ENCODE measurements around the gene WDR62. TPM values are rescaled to one million over a fixed set of nuclear protein-coding genes. Genes with fewer than 3 reads are reported as not detected.
"Not testable (repeated sequence)": the region's sequence is repeated elsewhere in the genome, so short reads cannot be mapped to it uniquely, and the experiment has no call there.

The WDR62 gene
- total RNA-seq, 2 experiments from 2014 or later = 34.5 to 46.0 TPM

DNA sequence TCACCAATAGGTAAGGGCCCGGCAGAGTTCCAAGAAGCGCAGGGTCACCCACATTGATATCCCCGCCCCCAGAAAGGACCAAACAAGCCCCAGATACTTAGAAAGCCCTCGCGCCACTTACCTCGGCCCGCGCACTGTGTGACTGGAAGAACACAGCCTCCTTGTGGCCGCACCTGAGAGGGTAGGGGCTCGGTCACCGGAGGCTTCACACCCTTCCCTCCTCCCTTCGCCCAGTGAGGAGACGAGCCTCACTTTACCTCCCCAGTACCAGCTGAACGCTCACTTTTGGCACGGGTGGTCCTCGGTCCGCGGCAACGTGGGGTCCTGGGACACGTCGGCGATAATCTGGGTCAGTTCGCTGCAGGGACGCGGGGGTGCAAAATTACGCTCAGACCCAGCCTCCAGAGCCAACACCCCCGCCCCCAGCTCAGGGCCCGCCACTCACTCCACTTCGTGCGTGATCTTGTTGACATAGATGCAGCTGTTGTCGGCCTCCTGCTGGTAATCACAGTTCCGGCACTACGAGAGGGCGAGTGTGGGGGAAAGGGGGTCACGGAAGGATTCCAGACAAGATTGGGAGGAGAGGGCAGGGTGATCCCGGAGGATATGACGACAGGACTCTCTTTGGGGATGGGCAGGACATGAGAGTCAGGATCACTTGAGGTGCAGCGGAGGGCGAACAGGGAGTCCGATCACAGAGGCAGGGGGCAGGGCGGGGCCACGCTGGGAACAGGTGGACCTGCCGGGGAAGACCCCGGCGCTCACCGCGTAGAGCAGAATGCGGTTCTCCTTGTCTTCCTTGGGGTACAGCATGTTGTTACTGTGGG is 59.4 kb downstream of the WDR62 start:
- Mint-ChIP-seq H3K27ac (peak overlapping the region; percentile 94), H3K4me1 (peaks cover 35% of the 10 kb centered on the region), H3K9me3 (ENCODE audit: low read depth) (no peaks in the 10 kb centered on the region), H3K36me3 (peaks cover 15% of the 10 kb centered on the region), H3K4me3 (peak overlapping the region; percentile 91), H3K27me3 (peaks cover 2% of the 10 kb centered on the region)
- no peak for ATAC-seq
- peak; percentile 59 for DNase-seq
- CTCF ChIA-PET = interaction anchor here (2.3 to 5.8 kb wide), 3 partner anchors 11 to 58 kb away, joined by 8 to 24 read pairs (median 10); no protein-coding TSS in a partner anchor

DNA sequence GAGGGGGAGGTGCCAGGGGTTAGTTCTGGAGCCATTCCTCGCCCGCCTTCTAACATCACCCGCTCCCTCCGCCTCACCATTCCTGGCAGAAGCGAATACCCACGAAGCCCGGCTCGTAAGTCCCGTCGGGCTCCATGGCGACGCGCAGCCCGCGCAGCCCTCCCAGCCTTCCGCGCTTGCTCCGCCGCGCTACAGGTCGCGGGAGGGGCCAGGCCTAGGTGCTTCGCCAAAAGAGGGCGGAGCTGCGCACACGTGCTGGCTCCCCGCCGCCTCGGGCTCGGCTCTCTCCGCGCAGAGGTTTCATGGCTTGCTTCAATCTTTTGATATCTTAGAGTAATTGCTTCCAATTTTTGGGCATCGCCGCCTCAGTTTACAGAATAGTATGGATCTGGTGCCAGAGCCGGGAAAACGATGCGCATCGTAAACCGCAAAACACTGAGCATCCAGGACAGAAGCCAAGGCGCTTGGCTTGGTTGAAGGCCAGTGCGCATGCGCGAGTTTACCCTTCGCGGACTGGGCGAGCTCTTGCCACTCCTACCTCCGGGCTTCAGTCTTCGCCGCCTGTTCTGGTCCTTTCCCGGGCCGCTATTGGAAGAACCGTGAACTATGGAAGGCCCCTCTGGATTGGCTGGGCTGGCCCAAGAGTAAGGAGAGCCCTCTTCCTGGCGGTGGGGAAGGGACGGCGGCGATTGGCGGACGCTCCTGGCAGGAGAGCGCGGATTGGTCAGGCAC is 60.2 kb downstream of the WDR62 start, which contains the start of gene POLR2I:
POLR2I (minus strand) TSS at position 155 of the 732 bp plus-strand sequence; CDS start at position 136, 19 bp downstream.
- CTCF ChIA-PET = interaction anchor here (0.8 to 5.8 kb wide), 5 partner anchors 10 to 58 kb away, joined by 3 to 24 read pairs (median 8); no protein-coding TSS in a partner anchor
- Mint-ChIP-seq H3K36me3 (peaks cover 16% of the 10 kb centered on the region), H3K27me3 (peaks cover 2% of the 10 kb centered on the region), H3K9me3 (ENCODE audit: low read depth) (no peaks in the 10 kb centered on the region), H3K4me3 (peak within 1 kb of the TSS; percentile 91), H3K27ac (peak within 1 kb of the TSS; percentile 94), H3K4me1 (peaks cover 35% of the 10 kb centered on the region)
- peak; percentile 91 for ATAC-seq
- DNase-seq = peak; percentile 100

- ATAC-seq (peak; percentile 62), DNase-seq (peak; percentile 93)
- H3K9me3 Mint-ChIP-seq (ENCODE audit: low read depth) = no peaks in the 10 kb centered on the region
- peaks cover 2% of the 10 kb centered on the region for H3K27me3 Mint-ChIP-seq
- H3K4me1 Mint-ChIP-seq = peaks cover 35% of the 10 kb centered on the region
- peak within 1 kb of the TSS; percentile 94 for H3K27ac Mint-ChIP-seq
- CTCF ChIA-PET = interaction anchor here (0.6 to 5.8 kb wide), 8 partner anchors 9 to 59 kb away, joined by 3 to 24 read pairs (median 4); no protein-coding TSS in a partner anchor
- peaks cover 18% of the 10 kb centered on the region for H3K36me3 Mint-ChIP-seq
- H3K4me3 Mint-ChIP-seq = peak within 1 kb of the TSS; percentile 91
Measured at GRCh38 chr19:36115453-36116343, 61.0 kb downstream of the WDR62 start, which contains the start of gene TBCB. TBCB (plus strand) TSS chr19:36115468; CDS start chr19:36115561, 93 bp downstream.

GRCh38 chr19:36116344-36116637 is 61.6 kb downstream of the WDR62 start:
- no peak for DNase-seq
- no peak for ATAC-seq
- peak overlapping the region; percentile 91 for H3K4me3 Mint-ChIP-seq
- peaks cover 2% of the 10 kb centered on the region for H3K27me3 Mint-ChIP-seq
- CTCF ChIA-PET = interaction anchor here (0.6 to 5.8 kb wide), 5 partner anchors 9 to 54 kb away, joined by 3 to 24 read pairs (median 4); no protein-coding TSS in a partner anchor
- H3K36me3 Mint-ChIP-seq = peaks cover 18% of the 10 kb centered on the region
- H3K9me3 Mint-ChIP-seq (ENCODE audit: low read depth) = no peaks in the 10 kb centered on the region
- H3K4me1 Mint-ChIP-seq = peaks cover 35% of the 10 kb centered on the region
- peak overlapping the region; percentile 94 for H3K27ac Mint-ChIP-seq

- DNase-seq (no peak), ATAC-seq (no peak)
- Mint-ChIP-seq H3K9me3 (ENCODE audit: low read depth) (no peaks in the 10 kb centered on the region), H3K27ac (no peak overlapping the region), H3K4me3 (no peak overlapping the region), H3K36me3 (peaks cover 27% of the 10 kb centered on the region), H3K27me3 (no peaks in the 10 kb centered on the region), H3K4me1 (peaks cover 20% of the 10 kb centered on the region)
- CTCF ChIA-PET = no interaction called here
Measured at GRCh38 chr19:36120092-36120983, 65.6 kb downstream of the WDR62 start.

- no peak for ATAC-seq
- no peaks in the 10 kb centered on the region for H3K27me3 Mint-ChIP-seq
- H3K27ac Mint-ChIP-seq = no peak overlapping the region
- CTCF ChIA-PET = no interaction called here
- no peaks in the 10 kb centered on the region for H3K9me3 Mint-ChIP-seq (ENCODE audit: low read depth)
- no peak for DNase-seq
- peaks cover 33% of the 10 kb centered on the region for H3K36me3 Mint-ChIP-seq
- peaks cover 19% of the 10 kb centered on the region for H3K4me1 Mint-ChIP-seq
- no peak overlapping the region for H3K4me3 Mint-ChIP-seq
Measured at GRCh38 chr19:36120984-36121358, 66.3 kb downstream of the WDR62 start.

DNA sequence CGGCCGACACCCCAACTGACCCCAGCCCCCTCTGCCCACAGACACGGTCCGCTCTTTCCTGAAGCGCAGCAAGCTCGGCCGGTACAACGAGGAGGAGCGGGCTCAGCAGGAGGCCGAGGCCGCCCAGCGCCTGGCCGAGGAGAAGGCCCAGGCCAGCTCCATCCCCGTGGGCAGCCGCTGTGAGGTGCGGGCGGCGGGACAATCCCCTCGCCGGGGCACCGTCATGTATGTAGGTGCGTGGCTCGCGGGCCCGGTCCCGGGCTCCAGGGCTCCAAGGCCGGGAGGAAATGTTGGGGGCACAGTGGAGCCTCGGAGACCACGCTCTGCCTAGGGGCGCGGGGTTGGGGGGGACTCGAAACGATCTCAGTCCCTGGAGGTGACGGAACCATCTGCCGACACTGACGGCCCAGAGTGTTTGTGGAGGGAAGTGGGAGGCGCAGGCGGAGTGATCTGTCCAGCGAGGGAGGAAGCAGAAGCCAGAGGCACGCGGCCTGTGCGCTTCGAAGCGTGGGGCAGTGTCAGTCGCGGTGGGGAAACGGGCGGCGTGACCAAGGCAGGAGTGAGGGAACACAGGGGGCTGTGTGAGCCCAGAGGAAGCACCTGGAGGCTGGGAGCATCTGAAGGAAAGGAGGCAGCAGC is 66.9 kb downstream of the WDR62 start:
- H3K4me3 Mint-ChIP-seq = no peak overlapping the region
- no peak for DNase-seq
- no peaks in the 10 kb centered on the region for H3K9me3 Mint-ChIP-seq (ENCODE audit: low read depth)
- no peaks in the 10 kb centered on the region for H3K27me3 Mint-ChIP-seq
- peaks cover 13% of the 10 kb centered on the region for H3K4me1 Mint-ChIP-seq
- peaks cover 33% of the 10 kb centered on the region for H3K36me3 Mint-ChIP-seq
- H3K27ac Mint-ChIP-seq = no peak overlapping the region
- ATAC-seq = no peak
- CTCF ChIA-PET = no interaction called here

DNA sequence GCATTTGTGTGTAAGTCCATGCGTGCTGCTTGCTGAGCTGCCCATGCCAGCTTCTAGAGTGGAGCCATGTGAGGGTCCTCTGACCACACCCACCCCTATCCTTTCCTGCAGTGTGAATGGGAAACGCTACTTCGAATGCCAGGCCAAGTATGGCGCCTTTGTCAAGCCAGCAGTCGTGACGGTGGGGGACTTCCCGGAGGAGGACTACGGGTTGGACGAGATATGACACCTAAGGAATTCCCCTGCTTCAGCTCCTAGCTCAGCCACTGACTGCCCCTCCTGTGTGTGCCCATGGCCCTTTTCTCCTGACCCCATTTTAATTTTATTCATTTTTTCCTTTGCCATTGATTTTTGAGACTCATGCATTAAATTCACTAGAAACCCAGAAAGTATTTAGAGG is 70.9 kb downstream of the WDR62 start:
- Mint-ChIP-seq H3K36me3 (peaks cover 21% of the 10 kb centered on the region), H3K27me3 (no peaks in the 10 kb centered on the region), H3K9me3 (ENCODE audit: low read depth) (no peaks in the 10 kb centered on the region), H3K27ac (no peak overlapping the region), H3K4me1 (peaks cover 10% of the 10 kb centered on the region), H3K4me3 (no peak overlapping the region)
- no peak for DNase-seq
- CTCF ChIA-PET = interaction anchor here (1.8 to 9.1 kb wide), 2 partner anchors 11 to 45 kb away, joined by 10 to 150 read pairs; partner anchors contain the start of genes POLR2I and TBCB
- no peak for ATAC-seq

GRCh38 chr19:36128392-36128736 is 73.7 kb downstream of the WDR62 start:
- peaks cover 24% of the 10 kb centered on the region for H3K4me1 Mint-ChIP-seq
- DNase-seq (peak; percentile 47), ATAC-seq (no peak)
- CTCF ChIA-PET = interaction anchor here (0.5 to 9.1 kb wide), 21 partner anchors 7 to 401 kb away, joined by 3 to 150 read pairs (median 4); partner anchors contain the start of genes ALKBH6, CAPNS1, POLR2I and TBCB
- H3K27me3 Mint-ChIP-seq = no peaks in the 10 kb centered on the region
- H3K27ac Mint-ChIP-seq = peak overlapping the region; percentile 94
- H3K36me3 Mint-ChIP-seq = peaks cover 12% of the 10 kb centered on the region
- no peaks in the 10 kb centered on the region for H3K9me3 Mint-ChIP-seq (ENCODE audit: low read depth)
- H3K4me3 Mint-ChIP-seq = peak overlapping the region; percentile 86

DNA sequence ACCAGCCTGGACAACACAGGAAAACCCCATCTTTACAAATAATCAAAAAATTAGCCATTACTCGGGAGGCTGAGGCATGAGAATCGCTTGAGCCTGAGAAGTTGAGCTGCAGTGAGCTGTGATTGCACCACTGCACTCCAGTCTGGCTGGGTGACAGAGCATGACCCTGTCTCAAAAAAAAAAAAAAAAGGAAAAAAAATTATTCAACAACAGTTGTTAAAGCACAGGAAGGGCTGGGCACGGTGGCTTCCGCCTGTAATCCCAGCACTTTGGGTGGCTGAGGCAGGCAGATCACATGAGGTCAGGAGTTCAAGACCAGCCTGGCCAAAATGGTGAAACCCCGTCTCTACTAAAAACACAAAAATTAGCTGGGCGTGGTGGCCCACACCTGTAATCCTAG is 76.5 kb downstream of the WDR62 start:
- not testable (repeated sequence) for ATAC-seq; H3K27me3 Mint-ChIP-seq; H3K27ac Mint-ChIP-seq; DNase-seq; H3K4me3 Mint-ChIP-seq; H3K36me3 Mint-ChIP-seq; H3K9me3 Mint-ChIP-seq (ENCODE audit: low read depth)
- peaks cover 33% of the 10 kb centered on the region for H3K4me1 Mint-ChIP-seq
- CTCF ChIA-PET = interaction anchor here (9.1 kb wide), 1 partner anchor 39 kb away, joined by 150 read pairs; no protein-coding TSS in a partner anchor

- H3K9me3 Mint-ChIP-seq (ENCODE audit: low read depth); H3K27me3 Mint-ChIP-seq; DNase-seq; H3K27ac Mint-ChIP-seq; ATAC-seq; H3K36me3 Mint-ChIP-seq; H3K4me3 Mint-ChIP-seq: not testable (repeated sequence)
- peaks cover 34% of the 10 kb centered on the region for H3K4me1 Mint-ChIP-seq
- CTCF ChIA-PET = interaction anchor here (1.7 kb wide), 1 partner anchor 7 kb away, joined by 9 read pairs; no protein-coding TSS in a partner anchor
Measured at GRCh38 chr19:36134867-36135266, 80.2 kb downstream of the WDR62 start.
